ENCODE data around the gene CREB5. TPM values are rescaled to one million over a fixed set of nuclear protein-coding genes. Genes with fewer than 3 reads are reported as not detected.

The CREB5 gene
- total RNA-seq, 4 donors from 2014 or later = 16.8 to 22.4 (median 20.9) TPM

DNA sequence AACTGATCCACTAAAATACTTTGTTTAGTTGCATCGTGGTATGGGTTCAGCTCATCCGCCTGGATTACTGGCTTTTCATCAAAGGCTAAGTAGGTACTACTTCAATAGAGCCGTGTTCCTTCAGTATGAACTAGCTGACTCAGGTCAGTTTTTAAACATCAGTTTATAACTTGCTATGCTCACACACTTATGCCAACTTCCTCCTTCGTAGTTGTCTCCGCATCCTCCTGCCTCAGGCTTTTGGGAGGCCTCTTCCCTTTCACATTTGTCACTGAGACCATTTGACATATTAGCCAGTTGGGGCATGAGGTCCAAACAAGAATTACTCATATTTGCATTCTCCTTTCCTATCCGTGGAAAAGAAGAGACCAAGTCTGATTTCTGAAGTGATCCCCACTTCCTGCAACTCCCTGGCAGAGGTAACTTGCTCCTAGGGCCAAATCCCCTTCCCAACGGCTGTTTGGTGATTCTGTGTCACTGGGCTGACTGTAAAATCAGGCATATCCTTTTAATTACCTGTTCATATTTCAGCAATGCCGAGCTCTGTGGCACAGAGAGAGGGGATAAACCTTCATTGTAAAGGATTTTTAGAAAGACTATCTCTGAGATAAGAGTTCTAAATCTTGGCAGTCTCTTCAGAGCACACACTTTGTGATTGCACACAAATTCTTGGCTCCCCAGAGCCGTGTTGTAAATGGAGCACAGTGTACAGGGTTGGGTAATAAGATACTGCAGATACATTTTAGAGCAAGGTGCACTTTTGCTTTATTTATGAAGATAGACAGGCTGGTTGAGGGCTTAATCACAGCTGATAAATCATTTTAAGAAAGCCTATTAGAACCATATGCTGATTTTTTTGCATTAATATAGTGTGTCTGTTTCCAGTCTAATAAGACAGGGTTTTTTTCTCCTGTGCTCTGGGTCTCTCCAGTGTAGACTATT, 108.0 kb downstream of the CREB5 start:
- no peak overlapping the region for H3K4me3 ChIP-seq
- H3K4me1 ChIP-seq = no peaks in the 10 kb centered on the region
- H3K36me3 ChIP-seq = no peaks in the 10 kb centered on the region
- no peaks in the 10 kb centered on the region for H3K9me3 ChIP-seq
- no peak overlapping the region for H3K27ac ChIP-seq
- no peak for TF ChIP-seq CTCF (IDR thresholded peaks at IDR 0.05)
- no peak for TF ChIP-seq EP300 (IDR thresholded peaks at IDR 0.05)
- TF ChIP-seq POLR2A (IDR thresholded peaks at IDR 0.05) = no peak
- WGBS, 2 donors = 67 to 70% methylated on average over 9 of the region's 9 CpGs
- H3K27me3 ChIP-seq = no peaks in the 10 kb centered on the region
- no peak for DNase-seq (ENCODE audit: low spot score in 2 of 2)

DNA sequence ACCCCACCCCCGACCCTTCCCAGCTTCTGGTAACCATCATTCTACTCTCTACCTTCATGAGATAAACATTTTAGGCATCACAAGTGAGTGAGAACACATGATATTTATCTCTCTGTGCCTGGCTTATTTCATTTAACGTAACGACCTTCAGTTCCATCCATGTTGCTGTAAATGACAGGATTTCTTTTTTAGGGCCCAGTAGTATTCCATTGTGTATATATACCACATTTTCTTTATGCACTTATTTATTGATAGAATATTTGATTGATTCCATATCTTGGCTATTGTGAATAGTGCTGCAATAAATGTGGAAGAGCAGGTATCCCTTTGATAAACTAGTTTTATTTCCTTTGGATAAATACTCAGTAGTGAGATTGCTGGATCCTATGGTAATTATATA, 112.7 kb downstream of the CREB5 start:
- Histone ChIP-seq H3K27ac (no peak overlapping the region), H3K4me3 (no peak overlapping the region), H3K27me3 (no peaks in the 10 kb centered on the region), H3K4me1 (peaks cover 0 to 15% (median 0%) of the 10 kb centered on the region in 4 donors), H3K36me3 (no peaks in the 10 kb centered on the region), H3K9me3 (no peaks in the 10 kb centered on the region)
- no peak for DNase-seq (ENCODE audit: low spot score in 2 of 2)
- 61 to 63% methylated on average over 3 of the region's 3 CpGs for WGBS, 2 donors
- no peak for TF ChIP-seq EP300 (IDR thresholded peaks at IDR 0.05)
- TF ChIP-seq CTCF (IDR thresholded peaks at IDR 0.05) = no peak
- no peak for TF ChIP-seq POLR2A (IDR thresholded peaks at IDR 0.05)

GRCh38 chr7:28528899-28529298, 116.6 kb downstream of the CREB5 start:
- Histone ChIP-seq H3K27me3 (no peaks in the 10 kb centered on the region), H3K4me1 (peaks cover 0 to 42% (median 9%) of the 10 kb centered on the region in 4 donors), H3K36me3 (no peaks in the 10 kb centered on the region), H3K4me3 (no peak overlapping the region), H3K27ac (no peak overlapping the region), H3K9me3 (no peaks in the 10 kb centered on the region)
- no peak for DNase-seq (ENCODE audit: low spot score in 2 of 2)
- 60 to 75% methylated on average over 2 of the region's 2 CpGs for WGBS, 2 donors
- TF ChIP-seq EP300 (IDR thresholded peaks at IDR 0.05) = no peak

GRCh38 chr7:28529755-28530154, 117.4 kb downstream of the CREB5 start:
- Histone ChIP-seq H3K27ac (peak overlapping the region in 2 of 4 donors; percentile 61 to 70), H3K4me1 (peaks cover 0 to 51% (median 9%) of the 10 kb centered on the region in 4 donors), H3K27me3 (no peaks in the 10 kb centered on the region), H3K4me3 (no peak overlapping the region), H3K36me3 (no peaks in the 10 kb centered on the region), H3K9me3 (no peaks in the 10 kb centered on the region)
- 89 to 90% methylated on average over 2 of the region's 2 CpGs for WGBS, 2 donors
- TF ChIP-seq EP300 (IDR thresholded peaks at IDR 0.05) (no peak), CTCF (IDR thresholded peaks at IDR 0.05) (no peak), POLR2A (IDR thresholded peaks at IDR 0.05) (no peak)
- DNase-seq (ENCODE audit: low spot score in 2 of 2) = no peak

DNA sequence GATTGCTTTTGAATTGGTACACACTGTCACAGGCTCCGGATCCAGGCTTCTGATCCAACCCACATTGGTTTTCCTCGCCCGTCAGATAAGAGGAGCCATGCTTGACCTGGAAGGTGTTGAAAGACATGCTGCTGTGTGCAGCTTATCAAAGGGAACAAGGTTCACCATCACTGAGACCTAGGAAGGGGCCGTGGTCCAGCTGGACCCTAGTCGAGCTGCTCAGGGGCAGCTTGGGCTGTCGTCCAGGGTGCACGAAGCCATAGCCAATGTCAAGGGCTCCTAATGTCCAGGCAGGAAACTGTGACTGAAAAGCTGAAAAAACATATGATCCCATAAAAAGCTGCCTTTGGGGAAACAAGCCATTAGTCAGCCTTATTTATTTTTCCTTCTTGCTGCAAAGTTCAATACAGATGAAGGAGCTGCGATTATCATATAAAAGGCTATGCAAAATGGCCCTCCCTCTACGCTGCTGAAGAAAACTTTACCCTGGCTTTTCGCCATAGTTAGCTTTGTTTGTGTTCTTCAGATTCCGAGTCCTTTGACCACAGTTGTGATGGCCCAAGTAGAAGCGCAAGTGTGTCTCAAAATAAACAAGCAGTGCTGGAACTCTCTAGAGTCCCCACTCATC, 118.0 kb downstream of the CREB5 start:
- Histone ChIP-seq H3K27me3 (no peaks in the 10 kb centered on the region), H3K9me3 (no peaks in the 10 kb centered on the region), H3K4me3 (no peak overlapping the region), H3K36me3 (no peaks in the 10 kb centered on the region), H3K27ac (peak overlapping the region in 2 of 4 donors; percentile 61 to 70), H3K4me1 (peaks cover 0 to 54% (median 9%) of the 10 kb centered on the region in 4 donors)
- 22 to 43% methylated on average over 12 of the region's 12 CpGs for WGBS, 2 donors
- TF ChIP-seq EP300 (IDR thresholded peaks at IDR 0.05) = peak in 1 of 2 donors; percentile 35
- TF ChIP-seq CTCF (IDR thresholded peaks at IDR 0.05) = no peak
- no peak for TF ChIP-seq POLR2A (IDR thresholded peaks at IDR 0.05)
- peak; percentile 22 to 53 for DNase-seq (ENCODE audit: low spot score in 2 of 2)
